ENCODE results near the gene PXMP4.

PXMP4 gene, protein sequence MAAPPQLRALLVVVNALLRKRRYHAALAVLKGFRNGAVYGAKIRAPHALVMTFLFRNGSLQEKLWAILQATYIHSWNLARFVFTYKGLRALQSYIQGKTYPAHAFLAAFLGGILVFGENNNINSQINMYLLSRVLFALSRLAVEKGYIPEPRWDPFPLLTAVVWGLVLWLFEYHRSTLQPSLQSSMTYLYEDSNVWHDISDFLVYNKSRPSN

DNA sequence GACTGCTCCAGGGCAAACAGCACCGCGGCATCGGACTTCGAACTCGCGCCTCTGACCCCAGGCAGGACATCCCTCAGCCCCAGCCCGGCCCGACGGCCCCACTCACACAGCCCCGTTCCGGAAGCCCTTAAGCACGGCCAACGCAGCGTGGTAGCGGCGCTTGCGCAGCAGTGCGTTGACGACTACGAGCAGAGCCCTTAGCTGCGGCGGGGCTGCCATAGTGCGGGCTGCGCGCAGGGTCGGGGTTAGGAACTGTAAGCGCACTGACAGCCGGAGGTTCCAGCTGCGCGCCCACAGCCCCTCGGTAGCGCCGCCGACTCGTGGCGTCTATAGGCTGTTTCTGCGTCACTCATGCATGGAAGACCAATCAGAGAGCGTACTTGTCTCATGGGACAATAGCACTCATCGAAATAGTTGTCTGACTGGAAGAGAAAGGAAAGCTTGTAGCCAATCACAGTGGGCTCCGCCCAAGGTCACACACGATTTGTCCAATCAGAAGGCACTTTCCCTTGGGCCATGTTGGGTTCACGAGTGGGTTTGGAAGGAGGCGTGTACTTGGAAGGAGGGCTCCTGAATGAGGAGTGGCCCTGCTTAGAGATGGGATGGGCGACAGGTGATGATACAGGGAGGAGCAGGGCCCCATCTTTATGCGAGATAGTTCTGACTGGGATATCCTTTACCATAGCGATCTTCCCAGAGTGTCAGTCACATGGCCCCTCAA is at the start of gene PXMP4:
PXMP4 (minus strand) TSS at position 322 of the 721 bp plus-strand sequence; CDS start at position 219, 103 bp downstream.
- peak; percentile 99 for DNase-seq (ENCODE audit: low read depth)
- peak within 1 kb of the TSS; percentile 99 for H3K4me3 ChIP-seq (ENCODE audit: low read depth, low read length)
- TF ChIP-seq, protein P1, sequence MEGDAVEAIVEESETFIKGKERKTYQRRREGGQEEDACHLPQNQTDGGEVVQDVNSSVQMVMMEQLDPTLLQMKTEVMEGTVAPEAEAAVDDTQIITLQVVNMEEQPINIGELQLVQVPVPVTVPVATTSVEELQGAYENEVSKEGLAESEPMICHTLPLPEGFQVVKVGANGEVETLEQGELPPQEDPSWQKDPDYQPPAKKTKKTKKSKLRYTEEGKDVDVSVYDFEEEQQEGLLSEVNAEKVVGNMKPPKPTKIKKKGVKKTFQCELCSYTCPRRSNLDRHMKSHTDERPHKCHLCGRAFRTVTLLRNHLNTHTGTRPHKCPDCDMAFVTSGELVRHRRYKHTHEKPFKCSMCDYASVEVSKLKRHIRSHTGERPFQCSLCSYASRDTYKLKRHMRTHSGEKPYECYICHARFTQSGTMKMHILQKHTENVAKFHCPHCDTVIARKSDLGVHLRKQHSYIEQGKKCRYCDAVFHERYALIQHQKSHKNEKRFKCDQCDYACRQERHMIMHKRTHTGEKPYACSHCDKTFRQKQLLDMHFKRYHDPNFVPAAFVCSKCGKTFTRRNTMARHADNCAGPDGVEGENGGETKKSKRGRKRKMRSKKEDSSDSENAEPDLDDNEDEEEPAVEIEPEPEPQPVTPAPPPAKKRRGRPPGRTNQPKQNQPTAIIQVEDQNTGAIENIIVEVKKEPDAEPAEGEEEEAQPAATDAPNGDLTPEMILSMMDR (conservative IDR thresholded peaks at IDR 0.05; ENCODE audit: low read depth, low read length) = no peak

DNA sequence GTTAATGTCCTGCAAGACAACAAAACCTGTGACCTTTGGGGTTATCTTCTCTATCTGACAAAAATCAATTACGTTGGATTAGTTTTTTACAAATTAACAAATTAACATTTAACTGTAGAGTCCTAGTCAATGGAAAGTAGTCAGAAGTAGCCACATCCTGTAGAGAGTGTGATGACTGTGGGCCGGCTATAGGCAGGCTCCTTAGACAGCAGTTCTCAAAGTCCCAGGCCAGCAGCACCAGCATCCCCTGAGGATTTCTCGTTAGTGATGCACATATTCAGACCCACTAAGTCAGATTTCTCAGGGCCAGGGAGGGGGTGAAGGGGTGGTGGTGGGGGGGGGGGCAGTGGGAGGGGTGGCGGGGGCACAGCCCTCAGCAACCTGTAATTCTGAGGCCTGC is 48.9 kb upstream of the PXMP4 start:
- DNase-seq (ENCODE audit: low read depth) = no peak

DNA sequence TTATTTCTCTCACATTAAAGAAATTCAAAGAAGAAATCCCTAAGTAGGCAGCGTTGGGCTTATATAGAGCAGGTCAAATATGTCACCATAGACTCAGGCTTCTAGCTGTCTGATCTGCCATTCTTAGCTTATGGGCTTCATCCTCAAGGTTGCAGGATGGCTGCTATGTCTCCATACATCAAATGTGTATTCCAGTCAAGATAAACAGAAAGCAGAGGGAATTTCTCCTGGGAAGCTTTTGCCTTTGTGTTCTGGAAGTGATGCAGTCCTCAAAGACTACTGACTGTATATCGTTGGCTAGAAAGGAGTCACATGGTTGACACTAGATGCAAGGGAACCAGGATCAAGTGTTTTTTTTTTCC is 47.6 kb upstream of the PXMP4 start:
- TF ChIP-seq, protein P1 (conservative IDR thresholded peaks at IDR 0.05; ENCODE audit: low read depth, low read length) = no peak
- DNase-seq (ENCODE audit: low read depth) = no peak
- no peak overlapping the region for H3K4me3 ChIP-seq (ENCODE audit: low read depth, low read length)

More for the DNA sequence above, 48.9 kb upstream of the PXMP4 start:
- TF ChIP-seq, protein P1 (conservative IDR thresholded peaks at IDR 0.05; ENCODE audit: low read depth, low read length) = no peak
- H3K4me3 ChIP-seq (ENCODE audit: low read depth, low read length) = no peak overlapping the region

DNA sequence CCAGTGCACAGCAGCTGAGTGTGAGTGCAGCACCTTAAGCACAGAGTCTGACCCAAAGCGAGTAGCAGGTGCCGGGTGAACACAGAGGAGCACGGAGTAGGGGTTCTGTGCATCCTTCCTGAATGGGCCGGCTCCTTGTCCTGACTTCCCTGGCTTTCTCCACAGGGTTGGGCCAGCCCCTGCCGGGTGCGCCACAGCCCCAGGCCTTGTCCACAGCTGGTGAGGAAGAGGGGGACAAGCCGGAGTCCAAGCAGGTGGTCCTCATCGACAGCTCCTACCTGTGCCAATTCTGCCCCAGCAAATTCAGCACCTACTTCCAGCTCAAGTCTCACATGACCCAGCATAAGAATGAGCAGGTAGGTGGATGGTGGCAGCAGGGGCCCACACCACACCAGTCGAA is 46.6 kb upstream of the PXMP4 start:
- no peak overlapping the region for H3K4me3 ChIP-seq (ENCODE audit: low read depth, low read length)
- TF ChIP-seq, protein P1 (conservative IDR thresholded peaks at IDR 0.05; ENCODE audit: low read depth, low read length) = no peak
- DNase-seq (ENCODE audit: low read depth) = no peak

DNA sequence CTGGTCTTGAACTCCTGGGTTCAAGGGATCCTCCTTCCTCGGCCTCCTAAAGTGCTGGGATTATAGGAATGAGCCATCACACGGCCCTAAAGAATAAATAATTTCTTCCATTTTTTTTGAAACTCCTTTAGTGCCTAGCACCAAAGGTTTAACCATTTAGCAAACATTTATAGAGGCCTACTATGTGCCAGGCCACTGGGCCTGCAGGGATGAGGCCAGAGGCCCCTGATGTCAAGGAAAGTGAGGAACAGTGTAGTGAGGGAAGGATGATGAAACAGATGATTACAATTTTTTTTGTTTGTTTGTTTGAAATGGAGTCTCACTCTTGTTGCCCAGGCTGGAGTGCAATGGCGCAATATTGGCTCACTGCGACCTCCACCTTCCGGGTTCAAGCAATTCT is 45.5 kb upstream of the PXMP4 start:
- DNase-seq (ENCODE audit: low read depth) = no peak
- TF ChIP-seq, protein P1 (conservative IDR thresholded peaks at IDR 0.05; ENCODE audit: low read depth, low read length) = no peak
- no peak overlapping the region for H3K4me3 ChIP-seq (ENCODE audit: low read depth, low read length)

DNA sequence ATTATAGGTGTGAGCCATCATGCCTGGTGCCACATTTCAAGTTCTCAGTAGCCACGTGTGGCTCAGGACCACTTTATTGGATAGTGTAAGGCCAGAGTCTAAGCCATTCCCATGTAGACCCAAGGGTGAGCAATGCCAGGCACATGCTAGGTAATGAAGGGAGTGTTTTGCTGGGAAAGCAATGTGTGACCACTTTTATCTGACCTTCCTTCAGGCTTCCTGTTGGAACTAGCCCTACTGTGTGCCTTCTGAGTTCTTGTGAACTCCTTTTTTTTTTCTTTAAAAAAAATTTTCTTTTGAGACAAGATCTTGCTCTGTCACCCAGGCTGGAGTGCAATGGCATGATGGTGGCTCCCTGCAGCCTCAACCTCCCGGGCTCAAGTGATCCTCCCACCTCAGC is 45.0 kb upstream of the PXMP4 start:
- TF ChIP-seq, protein P1 (conservative IDR thresholded peaks at IDR 0.05; ENCODE audit: low read depth, low read length) = no peak
- no peak for DNase-seq (ENCODE audit: low read depth)
- H3K4me3 ChIP-seq (ENCODE audit: low read depth, low read length) = no peak overlapping the region

Data from choroid plexus epithelial cell (primary cell).